Panc1 (cell line): ENCODE data around the gene PAPPA. TPM values are rescaled to one million over a fixed set of nuclear protein-coding genes. Genes with fewer than 3 reads are reported as not detected.

ENCODE experiments used
- ATAC-seq: fragments of 200-7000 bp; cut with Tn5 transposase; 2 replicates; pipeline ENCODE4 v1.9.1; 2020; ENCODE audit warnings: mild to moderate bottlenecking, moderate library complexity
- BruUV-seq: library from RNA; stranded (reverse); fragments of 400-500 nt; replicated peaks from 2 replicates; lab custom pipeline; 2021; lab: Mats Ljungman, UMichigan
- CTCF ChIA-PET: fragments of 300-600 bp; sonication (Branson Sonifier 250); formaldehyde crosslinking; loops from one replicate; lab custom pipeline; 2022; ENCODE audit warnings: antibody characterized with exemption; lab: Charles Lee
- POLR2A ChIA-PET: fragments of 300-600 bp; sonication (Branson Sonifier 250); formaldehyde crosslinking; loops from one replicate; lab custom pipeline; 2022; ENCODE audit warnings: antibody characterized with exemption; lab: Charles Lee
- DNase-seq: peaks from one replicate; pipeline ENCODE4 v3.0.0-alpha.2; 2010; ENCODE audit warnings: low read depth, low spot score
- H3K27ac ChIP-seq: 2 replicates; pipeline ENCODE4 v1.5.1; 2011; ENCODE audit warnings: mild to moderate bottlenecking, low read length, inconsistent platforms
- H3K27me3 ChIP-seq: fragments of 200-500 bp; sonication (Bioruptor generic); 2 replicates; pipeline ENCODE4 v1.6.0; 2014; ENCODE audit warnings: low read length, inconsistent platforms; ENCODE audit not compliant: control insufficient read depth, insufficient read depth
- H3K36me3 ChIP-seq: fragments of 200-500 bp; sonication (Bioruptor generic); 2 replicates; pipeline ENCODE4 v1.5.1; 2014; ENCODE audit warnings: inconsistent platforms, mild to moderate bottlenecking, low read length, moderate library complexity; ENCODE audit not compliant: control insufficient read depth, insufficient read depth
- H3K4me1 ChIP-seq: 2 replicates; pipeline ENCODE4 v1.5.1; 2011; ENCODE audit warnings: inconsistent platforms, mild to moderate bottlenecking, low read length, moderate library complexity; ENCODE audit not compliant: control insufficient read depth, insufficient read depth
- H3K4me3 ChIP-seq, 2 experiments: 2 replicates each; pipeline ENCODE4 v1.5.1; 2011 to 2012; ENCODE audit warnings: low read depth in 2 of 2, low read length in 2 of 2, mild to moderate bottlenecking in 2 of 2, inconsistent platforms in 1 of 2, moderate library complexity in 1 of 2
- H3K9me3 ChIP-seq: fragments of 200-500 bp; sonication (Bioruptor generic); 2 replicates; pipeline ENCODE4 v1.5.1; 2014; ENCODE audit warnings: low read depth, mild to moderate bottlenecking, inconsistent platforms, low read length, moderate library complexity; ENCODE audit not compliant: control insufficient read depth, insufficient read depth
- CTCF ChIP-seq: fragments of 450-650 bp; IDR thresholded peaks from 2 replicates; pipeline ENCODE4 v1.5.1; 2017; ENCODE audit warnings: mild to moderate bottlenecking
- POLR2AphosphoS5 ChIP-seq: IDR thresholded peaks from 2 replicates; pipeline ENCODE4 v1.6.1; 2012; ENCODE audit warnings: mild to moderate bottlenecking, low read depth, low read length, moderate library complexity
- REST ChIP-seq, 2 experiments: IDR thresholded peaks; 2 replicates each; pipeline ENCODE4 v1.6.1; 2011 to 2012; ENCODE audit warnings: low read depth in 2 of 2, control low read depth in 1 of 2, low read length in 1 of 2, mild to moderate bottlenecking in 1 of 2, moderate library complexity in 1 of 2; ENCODE audit not compliant: insufficient read depth in 1 of 2
- SIN3A ChIP-seq: IDR thresholded peaks from 2 replicates; pipeline ENCODE4 v1.6.1; 2012; ENCODE audit warnings: low read depth, mild to moderate bottlenecking, low read length, moderate library complexity, borderline replicate concordance; ENCODE audit not compliant: insufficient read depth
- TCF7L2 ChIP-seq: IDR thresholded peaks from 2 replicates; pipeline ENCODE4 v1.6.1; 2011; ENCODE audit warnings: mild to moderate bottlenecking, low read depth, low read length, inconsistent platforms
- in situ Hi-C: cut with HindIII; loops from 2 replicates; pipeline ENCODE4 v1.10.0; 2016; ENCODE audit warnings: low sequenced_read_pairs, low pct_unique_long_range_greater_than_20kb
- intact Hi-C: fragments of 100-400 bp; cut with micrococcal nuclease; formaldehyde crosslinking; loops from one replicate; pipeline ENCODE4 v1.10.0; 2022; ENCODE audit not compliant: unreplicated experiment
- total RNA-seq: library from RNA; stranded (reverse); gene quantifications from one replicate; pipeline ENCODE4 v1.2.1, GENCODE V29; 2021; ENCODE audit not compliant: unreplicated experiment

Gene PAPPA
- total RNA-seq, 1 experiment from 2014 or later = 1.2 TPM

- Histone ChIP-seq H3K36me3 (no peaks in the 10 kb centered on the region), H3K9me3 (no peaks in the 10 kb centered on the region), H3K4me1 (no peaks in the 10 kb centered on the region), H3K27ac (no peak overlapping the region), H3K4me3 (no peak overlapping the region), H3K27me3 (no peaks in the 10 kb centered on the region)
- no peak for ATAC-seq
- in situ Hi-C loops = no loop called here
- intact Hi-C loops = no loop called here
- ChIA-PET POLR2A (no interaction called here), CTCF (no interaction called here)
- BruUV-seq = no TSS peak
- no peak for DNase-seq
- TF ChIP-seq TCF7L2 (no peak), CTCF (no peak), SIN3A (no peak)
Observed at GRCh38 chr9:116103976-116104820, 49.4 kb upstream of the PAPPA start.

GRCh38 chr9:116112236-116112635, 41.4 kb upstream of the PAPPA start:
- no peak for TF ChIP-seq REST (IDR thresholded peaks at IDR 0.05; ENCODE audit: insufficient read depth in 1 of 2, low read depth in 2 of 2, low read length in 1 of 2)
- TF ChIP-seq TCF7L2 = no peak
- no peak for TF ChIP-seq CTCF
- no peak for TF ChIP-seq SIN3A
- no peak for TF ChIP-seq POLR2AphosphoS5
- Histone ChIP-seq H3K27me3 (no peaks in the 10 kb centered on the region), H3K9me3 (no peaks in the 10 kb centered on the region), H3K27ac (no peak overlapping the region), H3K36me3 (no peaks in the 10 kb centered on the region), H3K4me3 (no peak overlapping the region), H3K4me1 (no peaks in the 10 kb centered on the region)
- in situ Hi-C loops (no loop called here), intact Hi-C loops (no loop called here)
- DNase-seq (no peak), ATAC-seq (no peak)
- POLR2A ChIA-PET = no interaction called here
- CTCF ChIA-PET = no interaction called here
- no TSS peak for BruUV-seq
